ENCODE results near the gene IL36RN.
"Not testable (repeated sequence)": the region's sequence is repeated elsewhere in the genome, so short reads cannot be mapped to it uniquely, and the experiment has no call there.

The IL36RN gene

GRCh38 chr2:113075030-113075429, 16.0 kb downstream of the IL36RN start:
- no peak for DNase-seq (ENCODE audit: low read depth in 2 of 2)

GRCh38 chr2:113075600-113075999, 16.6 kb downstream of the IL36RN start:
- no peak for DNase-seq (ENCODE audit: low read depth in 2 of 2)

GRCh38 chr2:113076954-113077669, 18.1 kb downstream of the IL36RN start:
- no peak for DNase-seq (ENCODE audit: low read depth in 2 of 2)

- no peak for DNase-seq (ENCODE audit: low read depth in 2 of 2)
These were observed 18.9 kb downstream of the IL36RN start for GRCh38 chr2:113077921-113078320.

- DNase-seq (ENCODE audit: low read depth in 2 of 2) = no peak
These were observed 19.4 kb downstream of the IL36RN start for GRCh38 chr2:113078350-113078839.

- DNase-seq (ENCODE audit: low read depth in 2 of 2) = no peak
These were observed 20.1 kb downstream of the IL36RN start for GRCh38 chr2:113079131-113079530.

- peak; percentile 16 to 19 for DNase-seq (ENCODE audit: low read depth in 2 of 2)
These were observed 21.1 kb downstream of the IL36RN start for GRCh38 chr2:113080134-113080533.

GRCh38 chr2:113081488-113082210, 22.7 kb downstream of the IL36RN start:
- no peak for DNase-seq (ENCODE audit: low read depth in 2 of 2)

- no peak for DNase-seq (ENCODE audit: low read depth in 2 of 2)
These were observed 24.3 kb downstream of the IL36RN start for GRCh38 chr2:113083296-113083695.

- DNase-seq (ENCODE audit: low read depth in 2 of 2) = no peak
These were observed 25.4 kb downstream of the IL36RN start for GRCh38 chr2:113084249-113085000.

- DNase-seq (ENCODE audit: low read depth in 2 of 2) = no peak
These were observed 26.5 kb downstream of the IL36RN start for GRCh38 chr2:113085542-113085941.

- DNase-seq (ENCODE audit: low read depth in 2 of 2) = no peak
These were observed 29.4 kb downstream of the IL36RN start for GRCh38 chr2:113088213-113088992.

GRCh38 chr2:113089916-113090315, 30.9 kb downstream of the IL36RN start:
- no peak for DNase-seq (ENCODE audit: low read depth in 2 of 2)

- no peak for DNase-seq (ENCODE audit: low read depth in 2 of 2)
These were observed 32.4 kb downstream of the IL36RN start for GRCh38 chr2:113091231-113091896.

- DNase-seq (ENCODE audit: low read depth in 2 of 2) = no peak
These were observed 34.0 kb downstream of the IL36RN start for GRCh38 chr2:113092864-113093612.

- DNase-seq (ENCODE audit: low read depth in 2 of 2) = no peak
These were observed 34.6 kb downstream of the IL36RN start for GRCh38 chr2:113093613-113093977.

GRCh38 chr2:113096306-113096705, 37.3 kb downstream of the IL36RN start:
- not testable (repeated sequence) for DNase-seq (ENCODE audit: low read depth in 2 of 2)

GRCh38 chr2:113096842-113097618, 38.0 kb downstream of the IL36RN start:
- not testable (repeated sequence) for DNase-seq (ENCODE audit: low read depth in 2 of 2)

GRCh38 chr2:113098041-113098440, 39.0 kb downstream of the IL36RN start:
- DNase-seq (ENCODE audit: low read depth in 2 of 2) = no peak

GRCh38 chr2:113098532-113098931, 39.5 kb downstream of the IL36RN start:
- no peak for DNase-seq (ENCODE audit: low read depth in 2 of 2)
